HG02588 (cell line): ENCODE results near the gene MRPL41.
"Not testable (repeated sequence)": the region's sequence is repeated elsewhere in the genome, so short reads cannot be mapped to it uniquely, and the experiment has no call there.

Experiments
- ATAC-seq: cut with Tn5 transposase; IDR thresholded peaks from one replicate; pipeline ENCODE4 v1.9.1; 2021; ENCODE audit warnings: mild to moderate bottlenecking, moderate library complexity; ENCODE audit not compliant: unreplicated experiment

The MRPL41 gene

DNA sequence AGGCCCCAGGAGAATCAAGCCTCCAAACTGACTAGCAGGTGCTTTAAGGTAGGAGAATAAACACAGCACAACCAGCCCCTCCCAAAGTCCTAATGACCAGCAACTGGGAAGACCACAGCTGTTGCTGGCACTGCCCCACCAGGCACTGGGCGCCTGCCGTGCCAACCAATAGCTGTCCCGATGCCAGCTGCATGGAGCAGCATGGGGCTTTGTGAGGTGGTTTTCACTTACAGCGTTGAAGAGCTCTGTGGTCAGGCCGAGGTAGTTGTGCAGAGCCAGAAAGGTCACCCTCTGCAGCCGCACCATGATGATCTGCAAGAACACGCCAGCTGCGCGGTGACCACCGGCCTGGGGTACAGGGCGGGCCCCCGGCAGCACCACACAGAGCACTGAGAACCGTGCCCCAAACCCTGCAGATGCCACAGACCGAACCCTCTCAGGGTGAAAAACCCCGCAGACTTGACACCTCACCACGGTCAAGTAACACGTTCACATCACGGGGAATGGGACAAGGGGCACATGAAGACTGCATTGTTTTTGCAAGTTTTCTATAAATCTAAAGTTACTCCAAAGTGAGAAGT lies 30.2 kb upstream of the MRPL41 start:
- ATAC-seq, result no peak

- no peak for ATAC-seq
Observed at GRCh38 chr9:137522746-137523455, 28.8 kb upstream of the MRPL41 start.

DNA sequence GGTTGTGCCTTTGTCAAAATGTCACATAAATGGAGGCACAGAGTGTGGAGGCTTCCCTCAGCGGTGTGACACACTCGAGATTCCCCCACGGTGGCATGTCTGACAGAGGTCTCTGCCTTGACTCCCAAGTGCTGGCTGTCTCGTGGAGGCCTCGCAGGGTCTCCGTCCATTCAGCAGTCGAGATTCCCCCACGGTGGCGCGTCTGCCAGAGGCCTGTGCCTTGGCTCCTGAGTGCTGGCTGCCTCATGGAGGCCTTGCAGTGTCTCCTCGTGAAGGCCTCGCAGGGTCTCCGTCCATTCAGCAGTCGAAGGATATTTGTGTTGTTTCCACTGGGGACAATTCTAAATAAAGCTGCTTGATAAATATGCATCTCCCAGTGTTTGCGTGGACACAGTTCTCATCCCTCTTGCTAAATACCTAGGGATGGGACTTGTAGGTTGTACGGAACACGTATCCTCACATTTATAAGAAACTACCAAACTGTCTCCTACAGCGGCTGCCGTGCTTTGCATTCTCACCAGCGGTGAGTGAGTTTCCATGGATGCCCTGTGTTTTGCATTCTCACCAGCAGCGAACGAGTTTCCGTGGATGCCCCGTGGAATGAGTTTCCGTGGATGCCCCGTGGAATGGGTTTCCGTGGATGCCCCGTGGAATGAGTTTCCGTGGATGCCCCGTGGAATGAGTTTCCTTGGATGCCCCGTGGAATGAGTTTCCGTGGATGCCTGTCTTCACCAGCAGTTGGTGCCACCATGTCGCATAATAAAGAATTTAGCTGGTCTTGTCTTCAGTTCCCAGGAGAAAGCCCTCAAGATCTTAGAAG lies 27.3 kb upstream of the MRPL41 start:
- ATAC-seq, result no peak

GRCh38 chr9:137524981-137525317 lies 26.7 kb upstream of the MRPL41 start:
- ATAC-seq, result no peak

GRCh38 chr9:137530331-137530730 lies 21.3 kb upstream of the MRPL41 start:
- no peak for ATAC-seq

GRCh38 chr9:137531099-137531765 lies 20.4 kb upstream of the MRPL41 start:
- no peak for ATAC-seq

GRCh38 chr9:137532891-137533468 lies 18.7 kb upstream of the MRPL41 start:
- not testable (repeated sequence) for ATAC-seq

DNA sequence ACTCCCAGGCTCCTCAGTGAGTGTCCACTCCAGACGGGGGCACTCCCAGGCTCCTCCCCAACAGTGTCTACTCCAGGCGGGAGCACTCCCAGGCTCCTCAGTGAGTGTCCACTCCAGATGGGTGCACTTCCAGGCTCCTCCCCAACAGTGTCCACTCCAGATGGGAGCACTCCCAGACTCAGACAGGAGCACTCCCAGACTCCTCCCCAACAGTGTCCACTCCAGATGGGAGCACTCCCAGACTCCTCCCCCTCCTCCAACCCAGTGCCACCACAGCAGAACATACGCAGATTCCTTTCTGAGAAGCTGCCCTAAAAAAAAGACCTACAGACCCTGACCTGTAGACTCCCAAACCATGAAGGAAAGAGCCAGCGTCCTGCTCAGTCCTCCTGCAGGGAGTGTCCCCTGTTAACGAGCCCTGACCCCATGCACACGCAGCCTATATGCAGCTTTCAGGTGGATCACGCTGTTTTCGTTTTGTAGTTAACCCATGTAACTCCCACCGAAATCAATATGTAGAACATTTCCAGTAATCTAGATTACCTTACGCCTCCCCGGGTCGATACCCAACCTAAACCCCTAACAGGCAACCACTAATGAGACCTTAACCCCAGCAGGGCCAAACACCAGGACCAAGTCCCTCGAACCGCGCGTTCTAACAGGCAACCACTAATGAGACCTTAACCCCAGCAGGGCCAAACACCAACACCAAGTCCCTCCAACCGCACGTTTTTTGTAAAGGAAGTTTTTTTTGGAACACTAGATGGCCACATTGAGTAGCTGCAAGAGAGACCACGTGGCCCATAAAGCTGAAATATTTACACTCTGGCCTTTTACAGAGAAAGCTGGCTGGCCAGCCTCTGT lies 17.2 kb upstream of the MRPL41 start:
- no peak for ATAC-seq

DNA sequence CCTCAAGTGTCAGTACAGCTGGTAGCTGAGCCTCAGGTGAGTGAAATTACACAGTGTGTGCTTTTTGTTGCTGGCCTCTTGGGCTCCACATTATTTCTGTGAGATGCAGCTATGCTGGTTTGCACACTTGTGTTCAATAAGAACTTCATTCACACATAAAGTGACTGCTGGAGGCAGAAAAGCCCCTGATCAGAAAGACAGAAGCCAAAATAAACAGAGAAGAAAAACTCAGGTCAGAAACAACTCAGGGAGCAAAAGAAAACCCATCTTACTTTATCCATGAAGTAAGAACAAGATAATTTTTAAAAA lies 16.6 kb upstream of the MRPL41 start:
- no peak for ATAC-seq

DNA sequence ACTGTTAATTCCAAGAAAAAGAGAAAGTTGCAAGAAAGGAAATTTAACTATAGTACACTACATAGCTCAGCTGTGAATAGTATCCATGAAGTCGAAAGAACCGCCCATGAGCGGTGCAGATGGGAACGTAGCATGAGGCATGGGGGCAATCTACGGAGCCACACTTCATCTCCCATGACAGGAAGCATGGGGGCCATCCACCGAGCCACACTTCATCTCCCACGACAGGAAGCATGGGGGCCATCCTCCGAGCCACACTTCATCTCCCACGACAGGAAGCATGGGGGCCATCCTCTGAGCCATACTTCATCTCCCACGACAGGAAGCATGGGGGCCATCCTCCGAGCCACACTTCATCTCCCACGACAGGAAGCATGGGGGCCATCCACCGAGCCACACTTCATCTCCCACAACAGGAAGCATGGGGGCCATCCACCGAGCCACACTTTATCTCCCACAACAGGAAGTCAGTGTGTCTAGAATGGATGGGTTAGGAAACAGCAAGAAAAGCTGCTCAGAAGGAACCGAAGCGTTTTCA lies 15.0 kb upstream of the MRPL41 start:
- not testable (repeated sequence) for ATAC-seq

GRCh38 chr9:137538058-137538457 lies 13.6 kb upstream of the MRPL41 start:
- no peak for ATAC-seq

DNA sequence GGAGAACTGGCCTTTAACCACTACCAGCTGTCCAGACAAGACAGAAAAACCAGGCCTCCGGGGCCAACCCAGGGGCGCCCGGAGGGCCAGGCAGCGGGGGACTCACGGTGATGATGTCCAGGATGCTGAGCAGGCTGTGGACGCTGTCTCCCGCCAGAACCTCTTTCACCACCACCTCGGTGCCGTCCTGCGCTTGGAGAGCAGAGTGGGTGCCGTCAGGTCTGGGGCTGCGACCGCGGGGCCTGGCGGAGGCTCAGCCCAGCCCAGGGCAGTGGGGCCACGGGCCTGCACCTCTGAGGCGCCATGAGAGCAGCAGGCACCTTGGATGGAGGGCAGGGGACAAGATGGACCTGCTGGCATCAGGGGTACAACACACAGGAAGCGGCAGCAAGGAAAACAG lies 11.1 kb upstream of the MRPL41 start:
- ATAC-seq, result no peak

GRCh38 chr9:137542486-137542885 lies 9.2 kb upstream of the MRPL41 start:
- ATAC-seq, result no peak

DNA sequence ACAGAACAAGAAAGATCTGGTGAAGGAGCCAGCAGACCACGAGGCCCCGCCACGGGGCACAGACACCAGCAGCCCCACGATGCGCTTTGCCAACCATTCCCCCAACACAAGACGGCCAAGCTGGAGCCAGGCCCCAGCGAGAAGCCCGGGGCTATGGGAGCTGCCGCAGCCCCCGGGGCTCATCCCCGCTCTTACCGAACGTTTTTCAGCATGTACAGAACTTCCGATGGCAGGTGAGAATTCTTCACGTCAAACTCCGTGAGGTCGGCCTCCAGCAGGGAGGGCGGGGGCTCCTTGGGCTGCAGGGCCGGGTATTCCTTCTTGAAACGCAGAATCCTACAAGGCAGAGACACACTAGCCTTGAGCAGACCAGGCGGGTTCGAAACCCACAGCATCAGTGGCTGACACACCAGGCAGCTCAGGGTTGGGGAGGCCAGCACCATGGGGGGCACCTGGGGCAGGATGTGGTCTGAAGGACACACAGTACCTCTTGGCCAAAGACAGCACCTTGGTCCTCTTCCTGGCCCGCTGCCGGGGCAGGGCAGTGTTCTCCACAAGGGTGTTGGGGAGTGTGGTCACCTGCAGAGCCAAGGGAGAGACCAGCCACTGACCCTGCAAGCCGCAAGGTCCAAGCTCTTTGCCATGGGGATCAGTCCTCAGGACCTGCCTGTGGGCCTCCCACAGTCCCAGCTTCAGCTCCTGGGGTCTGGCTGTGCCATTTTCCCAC lies 8.3 kb upstream of the MRPL41 start:
- no peak for ATAC-seq

DNA sequence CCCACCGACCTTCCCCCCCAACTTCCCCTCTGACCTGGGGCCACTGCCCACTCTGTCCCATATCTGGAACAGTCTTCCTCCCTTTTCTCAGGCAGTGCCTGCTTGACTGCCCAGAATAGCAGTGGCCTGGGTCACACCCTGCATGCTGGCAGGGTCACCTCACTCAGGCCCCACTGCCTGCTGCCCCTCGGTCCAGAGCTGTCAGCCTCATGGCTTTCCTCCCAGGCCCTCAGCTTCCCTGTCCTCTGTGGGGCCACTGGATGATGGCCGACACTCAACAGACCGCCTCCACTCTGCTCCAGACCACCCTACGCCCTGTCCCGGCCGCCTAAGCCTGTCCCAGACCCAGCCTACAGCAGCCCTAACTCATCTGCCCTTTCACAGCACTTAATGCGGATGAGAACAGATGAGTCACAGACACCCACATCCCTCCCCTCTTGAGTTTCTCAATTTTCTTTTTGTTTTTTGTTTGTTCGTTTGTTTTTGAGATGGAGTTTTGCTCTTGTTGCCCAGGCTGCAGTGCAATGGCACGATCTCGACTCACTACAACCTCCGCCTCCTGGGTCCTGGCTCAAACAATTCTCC lies 7.4 kb upstream of the MRPL41 start:
- ATAC-seq, result no peak

GRCh38 chr9:137545123-137545522 lies 6.6 kb upstream of the MRPL41 start:
- no peak for ATAC-seq

GRCh38 chr9:137547687-137548543 lies 3.8 kb upstream of the MRPL41 start:
- no peak for ATAC-seq

DNA sequence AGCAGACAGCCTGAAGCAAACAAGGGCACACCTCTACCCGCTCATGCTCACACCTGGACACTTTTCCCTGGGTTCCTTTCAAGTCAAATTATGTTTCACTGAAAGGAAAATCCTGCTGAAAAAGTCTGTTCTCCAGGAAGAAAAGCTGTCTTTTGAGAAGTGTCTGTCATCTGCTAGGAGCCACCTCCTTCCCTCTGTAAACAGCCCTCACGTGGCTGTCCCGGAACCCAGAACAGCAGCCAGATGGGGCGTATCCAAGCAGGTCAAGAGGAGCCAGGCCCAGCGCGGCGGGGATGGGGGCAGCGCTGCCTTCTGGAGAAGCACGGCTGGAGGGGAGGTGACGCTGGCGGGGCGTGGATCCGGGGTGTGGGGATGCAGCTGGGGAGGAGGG lies 1.5 kb upstream of the MRPL41 start, which contains the start of gene PNPLA7:
PNPLA7 (minus strand) TSS at position 172 of the 391 bp plus-strand sequence. CDS start 205 bp downstream, outside the sequence.
- ATAC-seq, result no peak
